DMS114 treated with DMSO at 0.1 percent for 48 hours (cell line): ENCODE results near the gene PTPN21.

ENCODE experiments used
- DNase-seq: peaks from one replicate; lab custom pipeline; 2025; ENCODE audit not compliant: unreplicated experiment; lab: John Stamatoyannopoulos, UW

The PTPN21 gene

GRCh38 chr14:88554457-88555286 is at the start of gene PTPN21:
Gene PTPN21 (minus strand): TSS chr14:88555007. CDS start chr14:88550417, 4,590 bp downstream.
- DNase-seq, result no peak

GRCh38 chr14:88604212-88604611 is 49.4 kb upstream of the PTPN21 start:
- DNase-seq, result no peak

- DNase-seq, result no peak
Measured at GRCh38 chr14:88599761-88600439, 45.1 kb upstream of the PTPN21 start.

GRCh38 chr14:88599326-88599725 is 44.5 kb upstream of the PTPN21 start:
- no peak for DNase-seq

GRCh38 chr14:88598097-88598675 is 43.4 kb upstream of the PTPN21 start:
- no peak for DNase-seq

GRCh38 chr14:88597601-88598000 is 42.8 kb upstream of the PTPN21 start:
- no peak for DNase-seq

- no peak for DNase-seq
Measured at GRCh38 chr14:88597038-88597437, 42.2 kb upstream of the PTPN21 start.

GRCh38 chr14:88592031-88592430 is 37.2 kb upstream of the PTPN21 start:
- no peak for DNase-seq

- no peak for DNase-seq
Measured at GRCh38 chr14:88590173-88590572, 35.4 kb upstream of the PTPN21 start.

- no peak for DNase-seq
Measured at GRCh38 chr14:88588081-88588480, 33.3 kb upstream of the PTPN21 start.

GRCh38 chr14:88584451-88584850 is 29.6 kb upstream of the PTPN21 start:
- DNase-seq, result no peak

- no peak for DNase-seq
Measured at GRCh38 chr14:88576222-88576621, 21.4 kb upstream of the PTPN21 start.

GRCh38 chr14:88572117-88572516 is 17.3 kb upstream of the PTPN21 start:
- no peak for DNase-seq

GRCh38 chr14:88568196-88568595 is 13.4 kb upstream of the PTPN21 start:
- DNase-seq, result no peak

GRCh38 chr14:88565427-88565826 is 10.6 kb upstream of the PTPN21 start:
- no peak for DNase-seq

GRCh38 chr14:88563845-88564244 is 9.0 kb upstream of the PTPN21 start:
- DNase-seq, result no peak

- peak; percentile 75 for DNase-seq
Measured at GRCh38 chr14:88562831-88563686, 8.3 kb upstream of the PTPN21 start, which contains the start of gene ZC3H14. Gene ZC3H14 (plus strand): TSS chr14:88563037. CDS start chr14:88563134, 97 bp downstream.

GRCh38 chr14:88562532-88562830 is 7.7 kb upstream of the PTPN21 start:
- DNase-seq, result no peak

GRCh38 chr14:88559852-88560251 is 5.0 kb upstream of the PTPN21 start:
- peak; percentile 54 for DNase-seq

- DNase-seq, result no peak
Measured at GRCh38 chr14:88556581-88556980, 1.8 kb upstream of the PTPN21 start.

GRCh38 chr14:88553886-88554456 is 836 bp downstream of the PTPN21 start:
- no peak for DNase-seq
